ACHN (cell line): ENCODE data around the gene AKT1.
A peak's percentile ranks its signal among the peaks of the same experiment; 100 is the strongest.
"Not testable (repeated sequence)": the region's sequence is repeated elsewhere in the genome, so short reads cannot be mapped to it uniquely, and the experiment has no call there.

ENCODE experiments used
- DNase-seq: peaks from one replicate; pipeline ENCODE4 v3.0.0-alpha.2; 2015
- in situ Hi-C: cut with HindIII; loops from 2 replicates; pipeline ENCODE4 v1.10.0; 2017; ENCODE audit warnings: low sequenced_read_pairs, low pct_ligation_motif_present, low pct_unique_long_range_greater_than_20kb

The AKT1 gene

GRCh38 chr14:104738375-104739019, 57.1 kb downstream of the AKT1 start:
- DNase-seq: no peak
- in situ Hi-C loops: no loop called here

GRCh38 chr14:104735830-104736642, 59.5 kb downstream of the AKT1 start:
- in situ Hi-C loops: no loop called here
- DNase-seq: no peak

GRCh38 chr14:104734991-104735779, 60.4 kb downstream of the AKT1 start:
- in situ Hi-C loops: no loop called here
- DNase-seq: no peak

- in situ Hi-C loops: no loop called here
- DNase-seq: no peak
Measured at GRCh38 chr14:104734601-104734990, 61.0 kb downstream of the AKT1 start.

- DNase-seq: no peak
- in situ Hi-C loops: no loop called here
Measured at GRCh38 chr14:104734051-104734587, 61.4 kb downstream of the AKT1 start.

DNA sequence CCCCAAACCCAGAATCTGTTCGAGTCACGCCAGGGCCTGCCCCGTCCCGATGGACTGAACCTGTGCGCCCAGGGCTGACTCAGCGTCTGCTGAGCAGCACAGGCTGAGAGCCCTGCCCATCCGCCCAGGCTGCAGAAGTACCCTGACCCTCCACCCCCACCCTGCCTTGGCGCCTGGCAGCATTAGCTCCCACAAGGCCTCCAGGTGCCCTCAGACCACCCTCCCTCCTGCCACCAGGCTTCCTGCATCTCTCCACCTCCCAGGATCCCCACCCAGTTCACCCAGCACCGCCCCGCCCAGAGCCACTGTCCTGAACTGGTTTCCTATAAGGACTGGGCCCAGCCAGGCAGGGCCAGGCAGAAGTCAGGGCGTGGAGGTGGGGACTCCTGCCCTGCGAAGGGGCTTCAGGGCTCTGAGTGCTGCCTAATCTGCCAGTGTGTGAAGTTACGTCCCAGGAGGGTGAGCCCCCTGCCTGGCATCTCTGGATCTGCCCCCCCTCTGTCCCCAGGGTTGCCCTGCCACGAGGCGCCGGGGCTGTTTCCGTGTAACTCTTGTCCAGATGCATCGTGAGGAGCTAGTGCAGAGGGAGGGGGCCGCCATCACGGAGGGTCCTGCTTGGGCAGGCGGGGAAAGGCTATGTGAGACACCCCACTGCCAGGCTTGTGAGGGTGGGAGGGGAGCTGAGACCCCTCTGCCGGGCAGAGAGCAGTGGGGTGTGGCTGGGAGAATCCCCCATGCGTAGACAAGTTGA, 62.4 kb downstream of the AKT1 start:
- DNase-seq: no peak

GRCh38 chr14:104732355-104732804, 63.2 kb downstream of the AKT1 start:
- in situ Hi-C loops: no loop called here
- no peak for DNase-seq

More for the DNA sequence above, 62.4 kb downstream of the AKT1 start:
- in situ Hi-C loops: no loop called here

GRCh38 chr14:104731320-104732294, 63.9 kb downstream of the AKT1 start:
- DNase-seq: peak; percentile 39
- in situ Hi-C loops: no loop called here

DNA sequence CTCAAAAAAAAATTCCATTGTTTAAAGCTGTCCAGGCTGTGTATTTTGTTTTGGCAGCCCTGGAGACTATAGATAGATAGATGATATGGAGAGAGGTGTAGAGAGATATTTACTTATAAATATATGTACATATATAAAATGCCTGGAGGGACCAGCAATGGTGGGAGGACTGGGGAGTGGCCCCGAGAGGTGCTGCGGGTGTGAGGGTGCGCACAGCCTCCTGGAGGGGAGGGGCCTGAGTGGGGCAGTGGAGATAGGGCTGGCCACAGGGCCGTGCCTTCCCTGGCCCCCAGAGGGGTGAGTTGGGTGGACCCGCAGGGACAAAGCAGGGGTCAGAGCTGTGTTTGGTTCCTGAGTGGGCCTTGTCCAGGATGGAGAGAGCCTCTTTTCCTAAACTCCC, 65.1 kb downstream of the AKT1 start:
- DNase-seq: no peak
- in situ Hi-C loops: no loop called here

DNA sequence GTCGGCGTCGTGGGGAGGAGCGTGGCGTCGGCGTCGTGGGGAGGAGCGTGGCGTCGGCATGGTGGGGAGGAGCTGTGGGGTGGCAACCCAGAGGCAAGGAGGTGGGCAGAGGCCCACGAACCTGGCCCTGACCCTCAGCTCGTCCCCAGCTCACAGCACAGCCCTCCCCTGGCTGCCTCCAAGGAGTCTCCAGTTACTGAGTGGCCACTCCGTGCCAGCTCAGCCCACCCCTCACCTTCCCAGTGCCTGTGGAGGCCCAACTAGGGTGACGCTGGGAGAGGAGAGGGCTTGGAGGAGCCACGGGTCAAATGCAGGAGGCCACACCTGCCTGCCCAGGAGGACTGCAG, 65.7 kb downstream of the AKT1 start:
- DNase-seq: no peak
- in situ Hi-C loops: no loop called here

- in situ Hi-C loops, DNase-seq: not testable (repeated sequence)
Measured at GRCh38 chr14:104729176-104729834, 66.2 kb downstream of the AKT1 start.

DNA sequence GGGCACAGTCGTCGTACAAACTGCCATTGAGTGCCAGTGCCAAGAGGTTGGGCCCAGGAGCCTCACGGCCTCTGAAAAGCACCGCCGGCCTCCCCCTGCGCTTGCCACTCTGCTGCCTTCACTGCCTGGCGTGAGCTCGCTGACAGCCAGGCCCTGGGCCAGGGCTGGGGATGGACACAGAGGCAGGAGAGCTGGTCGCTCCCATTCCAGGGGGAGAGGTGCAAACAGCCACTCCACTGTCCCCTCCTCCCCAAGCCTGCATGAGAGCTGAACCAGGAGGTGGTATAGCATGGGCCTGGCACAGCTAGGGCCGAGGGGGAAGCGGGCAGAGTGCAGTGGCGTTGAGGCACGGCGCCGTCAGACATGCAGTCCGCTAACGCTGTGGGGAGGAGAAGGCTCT, 66.9 kb downstream of the AKT1 start:
- no peak for DNase-seq
- in situ Hi-C loops: no loop called here

DNA sequence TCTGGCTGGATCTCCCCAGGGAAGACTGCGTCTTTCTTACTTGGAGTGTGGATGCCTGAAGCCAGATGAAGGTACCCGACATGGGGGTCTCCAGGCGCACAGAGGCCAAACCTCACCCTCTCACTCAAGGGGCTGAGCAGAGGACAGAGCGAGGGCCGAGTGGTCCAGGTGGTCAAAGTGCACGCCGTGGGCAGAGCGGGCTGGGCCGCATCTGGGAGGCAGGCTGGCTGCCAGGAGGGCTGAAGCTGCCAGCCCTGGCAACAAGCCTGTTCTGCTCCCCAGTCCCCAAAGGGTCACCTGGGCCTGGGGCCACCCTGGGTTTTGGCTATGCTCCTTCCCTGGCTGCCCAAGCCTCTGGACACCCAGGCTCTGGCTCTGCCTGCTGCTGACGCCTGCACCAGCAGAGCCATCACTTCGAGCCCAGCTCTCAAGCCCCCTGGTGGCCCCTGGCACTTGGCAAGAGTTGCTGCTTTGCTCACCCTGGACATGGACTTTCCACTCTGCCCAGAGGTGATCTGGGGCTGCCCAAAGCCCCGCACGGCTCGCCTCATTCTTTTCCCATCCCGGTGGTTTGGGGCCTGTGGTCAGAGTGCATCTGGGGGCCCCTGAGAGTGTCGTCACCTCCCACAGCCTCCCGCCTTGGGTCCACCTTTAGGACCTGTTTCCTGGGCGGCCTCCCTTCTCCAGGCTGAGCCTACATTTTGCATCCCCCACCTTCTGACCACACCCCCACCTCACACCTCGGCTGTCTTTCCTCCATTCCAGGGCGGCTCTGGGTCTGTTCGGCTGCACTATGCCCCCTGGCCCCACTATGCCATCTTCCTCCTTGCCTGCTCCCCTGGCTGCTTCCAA, 68.7 kb downstream of the AKT1 start:
- in situ Hi-C loops: no loop called here
- no peak for DNase-seq

- in situ Hi-C loops: no loop called here
- DNase-seq: no peak
Measured at GRCh38 chr14:104725772-104726548, 69.6 kb downstream of the AKT1 start.

DNA sequence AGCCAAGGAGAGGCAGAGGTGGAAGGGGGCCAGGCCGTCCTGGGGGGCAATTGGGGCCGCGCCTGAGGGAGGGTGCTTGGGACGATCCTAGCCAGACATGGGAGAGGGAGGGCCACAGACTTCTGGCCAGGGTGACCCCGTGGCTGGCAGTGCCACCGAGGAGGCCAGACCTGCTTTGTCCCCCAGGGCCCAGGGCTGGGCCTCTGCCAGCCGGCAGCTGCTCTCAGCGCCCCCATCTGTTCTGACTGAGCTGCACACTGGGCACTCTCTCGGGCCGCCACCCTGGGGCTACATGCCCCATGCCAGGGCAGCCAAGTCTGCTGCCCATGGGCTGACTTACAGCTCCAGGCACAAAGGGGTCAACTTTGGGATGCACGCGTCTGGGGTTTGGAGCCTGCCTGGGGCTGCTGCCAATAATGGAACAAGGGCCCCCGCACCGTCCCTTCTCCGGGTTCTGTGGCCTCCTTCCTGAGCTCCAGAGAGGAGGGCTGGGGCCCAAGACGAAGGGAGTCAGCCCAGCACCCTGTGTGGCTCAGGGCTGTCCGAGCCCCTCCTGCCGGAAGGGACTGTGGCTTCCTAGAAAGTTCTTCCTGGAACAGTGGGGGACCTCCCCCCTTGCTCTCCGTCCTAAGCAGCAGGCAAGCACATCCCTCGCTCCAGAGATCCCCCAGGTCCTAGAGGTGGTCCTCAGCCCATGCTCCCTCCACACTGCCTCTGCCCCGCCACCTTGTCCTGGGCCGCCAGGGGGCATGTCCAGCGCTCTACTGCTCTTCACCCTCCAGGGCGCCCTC, 70.4 kb downstream of the AKT1 start:
- in situ Hi-C loops: no loop called here

More for the DNA sequence above, 70.4 kb downstream of the AKT1 start:
- DNase-seq: peak; percentile 39
